ENCODE measurements around the gene SEC14L5.

The SEC14L5 gene

GRCh38 chr16:5015887-5016286 lies 57.8 kb downstream of the SEC14L5 start:
- DNase-seq (ENCODE audit: low read depth), result no peak

GRCh38 chr16:5016967-5017677 lies 59.0 kb downstream of the SEC14L5 start:
- DNase-seq (ENCODE audit: low read depth), result no peak

DNA sequence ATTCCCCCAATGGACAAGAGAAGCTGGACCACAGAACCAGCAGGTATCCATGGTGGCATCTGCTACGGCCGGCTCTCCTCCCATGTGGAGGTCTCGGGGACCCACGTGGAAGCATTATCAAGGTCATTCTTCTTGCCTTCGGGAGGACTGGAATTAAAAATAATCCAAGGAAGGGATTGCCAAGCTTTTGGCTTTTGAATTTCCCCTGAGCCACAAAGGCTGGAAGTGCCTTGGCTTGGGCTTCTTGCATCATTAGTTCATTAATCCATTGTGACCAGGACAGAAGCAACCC lies 59.5 kb downstream of the SEC14L5 start:
- DNase-seq (ENCODE audit: low read depth), result no peak

GRCh38 chr16:5018793-5019192 lies 60.7 kb downstream of the SEC14L5 start:
- no peak for DNase-seq (ENCODE audit: low read depth)

DNA sequence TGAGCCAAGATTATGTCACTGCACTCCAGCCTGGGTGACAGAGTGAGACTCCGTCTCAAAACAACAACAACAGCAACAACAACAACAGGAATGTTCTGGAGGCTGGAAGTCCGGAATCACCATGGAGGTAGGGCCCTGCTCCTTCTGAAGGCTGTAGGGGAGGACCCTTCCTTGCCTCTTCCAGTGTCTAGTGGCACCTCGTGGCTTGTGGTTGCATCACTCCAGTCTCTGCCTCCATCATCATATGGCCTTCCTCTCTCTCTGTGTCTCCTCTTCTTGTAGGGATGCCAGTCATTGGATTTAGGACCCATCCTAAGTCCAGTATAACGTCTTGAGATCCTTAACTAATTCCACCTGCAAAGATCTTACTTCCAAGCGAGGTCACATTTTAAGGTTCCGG lies 61.6 kb downstream of the SEC14L5 start:
- DNase-seq (ENCODE audit: low read depth), result no peak

GRCh38 chr16:5020551-5020950 lies 62.4 kb downstream of the SEC14L5 start:
- no peak for DNase-seq (ENCODE audit: low read depth)

GRCh38 chr16:5022521-5022920 lies 64.4 kb downstream of the SEC14L5 start:
- no peak for DNase-seq (ENCODE audit: low read depth)

GRCh38 chr16:5024632-5025031 lies 66.5 kb downstream of the SEC14L5 start:
- no peak for DNase-seq (ENCODE audit: low read depth)

DNA sequence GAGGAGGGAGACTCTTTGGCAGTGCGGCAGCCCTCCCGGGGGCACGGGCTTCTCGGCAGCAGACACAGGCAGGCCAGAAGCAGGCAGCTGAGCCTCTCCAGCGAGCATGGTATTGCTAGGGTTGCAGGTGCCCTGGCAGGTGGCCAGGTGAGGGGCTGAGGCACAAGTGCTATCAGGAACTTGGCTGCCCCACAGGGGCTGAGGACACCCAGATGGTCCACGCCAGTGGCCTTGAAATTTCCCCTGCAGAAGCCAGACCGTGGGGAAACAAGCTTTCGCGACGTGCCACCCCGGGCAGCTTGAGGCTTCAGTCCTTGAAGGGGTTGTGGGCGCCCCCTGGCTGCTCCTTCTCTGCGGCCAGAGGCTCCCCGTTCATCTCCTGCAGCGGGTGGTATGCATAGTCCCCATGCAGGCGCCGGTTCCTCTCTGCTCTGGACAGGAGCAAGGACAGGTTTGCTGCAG lies 67.1 kb downstream of the SEC14L5 start:
- DNase-seq (ENCODE audit: low read depth), result no peak

GRCh38 chr16:5026664-5027063 lies 68.5 kb downstream of the SEC14L5 start:
- no peak for DNase-seq (ENCODE audit: low read depth)

DNA sequence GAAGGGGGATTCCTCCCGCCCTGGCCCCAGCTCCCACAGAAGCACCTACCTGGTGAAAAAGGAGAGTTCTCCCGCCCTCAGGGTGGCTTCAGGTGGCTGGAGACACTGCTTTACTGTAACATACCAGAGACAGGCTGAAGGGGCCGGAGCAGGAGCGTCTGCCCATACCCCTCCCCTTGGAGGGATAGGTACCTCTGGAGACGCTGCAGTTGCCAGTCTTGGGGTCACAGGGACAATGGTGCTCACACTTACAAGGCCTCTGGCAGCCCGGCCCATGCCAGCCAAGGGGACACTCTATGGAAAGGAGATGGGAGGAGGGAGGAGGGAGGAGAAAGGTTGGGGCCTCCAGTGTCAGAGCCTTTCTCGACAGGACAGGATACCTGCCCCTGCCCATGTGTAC lies 69.0 kb downstream of the SEC14L5 start:
- no peak for DNase-seq (ENCODE audit: low read depth)

GRCh38 chr16:5027575-5028235 lies 69.6 kb downstream of the SEC14L5 start:
- no peak for DNase-seq (ENCODE audit: low read depth)

- DNase-seq (ENCODE audit: low read depth), result no peak
Measured at GRCh38 chr16:5028950-5029475, 70.9 kb downstream of the SEC14L5 start.

DNA sequence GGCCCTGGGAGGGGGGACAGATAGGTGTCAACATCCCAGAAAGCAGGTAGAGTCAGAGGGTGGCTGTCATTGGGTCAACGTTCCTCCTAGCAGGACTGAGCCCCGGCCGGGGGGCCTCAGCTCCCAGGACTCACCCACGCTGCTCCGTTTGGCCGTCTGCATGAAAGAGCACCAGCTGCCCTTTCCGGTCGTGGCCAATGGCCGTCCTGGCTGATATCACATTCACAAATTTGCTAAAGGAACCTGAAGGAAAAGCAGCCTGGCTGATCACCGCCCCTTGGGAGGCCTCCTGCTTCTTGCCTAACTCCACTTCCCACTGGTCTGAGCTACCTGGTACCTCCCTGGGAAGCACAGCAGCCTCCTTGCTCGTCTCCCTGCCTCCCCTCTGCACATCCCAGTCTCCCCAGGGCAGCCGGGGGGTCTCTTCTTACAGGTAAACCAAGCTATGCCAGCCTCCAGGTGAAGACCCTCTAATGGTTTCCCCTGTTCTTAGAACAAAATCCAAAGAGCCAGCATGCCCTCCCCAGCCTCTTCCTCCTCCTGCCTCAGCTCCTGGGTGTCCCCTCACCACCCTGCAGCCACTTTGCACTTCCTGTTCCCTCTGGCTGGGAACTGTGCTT lies 72.2 kb downstream of the SEC14L5 start:
- no peak for DNase-seq (ENCODE audit: low read depth)

GRCh38 chr16:5031601-5032000 lies 73.5 kb downstream of the SEC14L5 start:
- no peak for DNase-seq (ENCODE audit: low read depth)

GRCh38 chr16:5032748-5033167 lies 74.6 kb downstream of the SEC14L5 start:
- no peak for DNase-seq (ENCODE audit: low read depth)

DNA sequence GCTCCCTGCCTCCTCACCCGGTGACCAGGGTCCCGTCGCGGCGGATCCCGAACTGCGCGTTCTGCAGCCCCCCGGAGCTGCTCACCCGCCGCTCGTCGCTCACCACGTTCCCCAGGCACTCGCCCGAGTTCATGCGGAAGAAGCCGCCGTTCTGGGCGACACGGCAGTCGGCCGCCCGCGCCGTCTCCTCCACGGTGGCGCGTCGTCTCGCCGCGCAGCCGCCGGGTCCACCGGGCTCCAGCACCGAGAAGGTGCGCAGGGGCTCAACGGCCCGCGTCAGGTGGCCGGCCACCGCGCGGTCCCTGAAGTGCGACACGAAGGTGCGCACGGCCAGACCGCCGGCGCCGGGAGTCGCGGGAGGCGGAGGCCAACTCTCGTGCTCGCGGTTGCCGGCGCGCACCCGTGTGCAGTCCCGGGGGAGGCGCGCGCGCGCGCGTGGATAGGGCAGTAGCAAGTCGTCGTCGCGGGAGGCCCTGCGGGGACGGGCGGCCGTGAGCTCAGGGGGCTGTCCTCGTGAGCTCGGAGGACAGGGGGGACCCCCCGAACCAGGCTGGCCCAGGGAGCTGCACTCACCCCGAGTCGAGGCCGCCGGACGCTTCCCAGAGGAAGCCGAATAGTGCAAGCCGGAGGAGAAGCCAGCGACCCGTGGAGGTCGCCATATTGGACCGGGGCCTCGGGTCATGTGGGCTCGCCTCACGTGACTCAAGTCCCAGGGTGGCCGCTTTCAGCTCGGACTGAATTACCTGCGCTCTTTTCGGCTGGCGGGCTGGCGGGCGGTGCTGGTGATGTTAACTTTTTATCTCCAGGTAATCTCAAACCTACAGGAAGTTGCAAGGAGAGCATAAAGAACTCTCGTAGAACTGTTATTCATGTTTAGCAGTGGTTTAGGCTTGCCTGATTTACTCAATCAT lies 75.4 kb downstream of the SEC14L5 start, which contains the start of gene NAGPA:
Gene NAGPA, minus strand, starts transcription at position 680 of the 911 bp plus-strand sequence. Its CDS starts 21 bp downstream, at position 659.
- DNase-seq (ENCODE audit: low read depth), result peak; percentile 71

- DNase-seq (ENCODE audit: low read depth), result no peak
Measured at GRCh38 chr16:5034167-5034523, 76.0 kb downstream of the SEC14L5 start.

DNA sequence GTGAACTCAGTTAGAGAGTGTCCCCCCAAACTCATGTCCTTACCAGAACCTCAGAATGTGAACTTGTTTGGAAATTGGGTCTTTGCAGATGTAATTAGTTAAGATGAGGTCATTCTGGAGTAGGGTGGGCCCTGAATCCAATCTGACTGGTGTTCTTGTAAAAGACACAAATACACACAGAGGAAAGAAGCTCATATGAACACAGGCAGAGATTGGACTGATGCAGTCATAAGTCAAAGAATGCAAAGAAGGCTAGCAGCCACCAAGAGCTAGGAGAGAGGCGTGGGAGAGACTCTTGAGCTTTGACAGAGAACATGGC lies 77.7 kb downstream of the SEC14L5 start:
- DNase-seq (ENCODE audit: low read depth), result no peak

GRCh38 chr16:5036228-5037156 lies 78.4 kb downstream of the SEC14L5 start:
- DNase-seq (ENCODE audit: low read depth), result no peak

DNA sequence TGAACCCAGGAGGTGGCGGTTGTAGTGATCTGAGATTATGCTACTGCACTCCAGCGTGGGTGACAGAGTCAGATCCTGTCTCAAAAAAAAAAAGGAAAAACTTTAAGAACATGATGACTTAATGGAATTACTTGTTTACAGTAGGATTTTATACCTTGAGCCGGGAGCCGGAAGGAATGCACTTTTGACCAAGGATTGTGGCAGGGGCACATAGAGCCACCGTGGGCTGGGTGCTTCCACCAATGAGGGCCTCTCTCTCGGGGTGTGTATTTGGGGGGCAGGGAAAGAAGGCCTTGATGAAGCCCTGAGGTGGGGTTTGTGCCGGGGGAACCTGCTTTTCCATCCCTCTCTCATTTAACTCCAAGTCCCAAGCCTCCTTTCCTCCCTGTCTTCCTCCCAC lies 82.3 kb downstream of the SEC14L5 start:
- no peak for DNase-seq (ENCODE audit: low read depth)

Data from activated T-helper 1 cell treated with Interleukin-2 at 50 U/mL for 16 hours (primary cell).